T follicular helper cell (primary cell): Measurements from ENCODE around the gene MEGF9.

Experiments
- DNase-seq: peaks from one replicate; pipeline ENCODE4 v3.0.0-alpha.2; 2020; ENCODE audit warnings: low read depth

Gene MEGF9

DNA sequence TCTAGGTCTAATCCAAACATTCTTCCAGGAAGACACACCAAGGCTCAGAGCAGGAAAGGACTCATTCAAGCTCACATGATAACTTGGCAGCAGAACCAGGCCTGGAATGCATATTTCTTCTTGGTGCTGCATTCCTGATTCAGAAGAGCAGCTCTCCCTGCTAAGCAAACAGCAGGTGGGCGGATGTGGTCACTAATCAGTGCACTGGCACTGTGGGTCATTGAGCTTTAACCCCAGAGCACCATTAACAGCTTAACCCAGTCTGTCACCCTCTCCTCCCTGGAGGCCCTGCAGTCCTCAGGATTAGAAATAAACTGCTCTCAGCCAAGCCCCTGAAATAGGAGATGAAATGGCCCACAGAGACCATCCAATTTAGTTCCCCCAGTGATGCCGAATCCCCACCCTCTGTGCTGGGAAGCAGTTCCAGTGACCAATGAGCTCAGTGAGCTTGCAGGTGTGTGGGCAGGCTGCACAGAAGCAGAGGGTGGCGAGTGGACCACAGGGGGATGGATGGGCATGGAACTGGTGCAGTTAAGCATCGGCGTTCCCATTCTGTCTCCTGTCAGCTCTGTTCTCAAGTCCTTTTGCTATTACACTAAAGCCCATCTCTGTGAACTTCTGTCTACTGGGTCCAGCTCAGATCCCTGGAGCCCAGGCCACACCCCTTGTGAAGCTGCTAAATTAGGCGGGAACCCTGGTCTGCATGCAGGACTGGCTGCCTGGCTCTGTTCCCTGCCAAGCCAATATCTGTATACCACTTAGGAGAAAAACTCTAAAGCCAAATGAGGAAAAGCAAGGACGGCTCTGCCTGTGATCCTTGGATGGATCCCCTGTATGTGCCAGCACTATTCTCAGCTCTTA is 16.6 kb upstream of the MEGF9 start:
- no peak for DNase-seq

DNA sequence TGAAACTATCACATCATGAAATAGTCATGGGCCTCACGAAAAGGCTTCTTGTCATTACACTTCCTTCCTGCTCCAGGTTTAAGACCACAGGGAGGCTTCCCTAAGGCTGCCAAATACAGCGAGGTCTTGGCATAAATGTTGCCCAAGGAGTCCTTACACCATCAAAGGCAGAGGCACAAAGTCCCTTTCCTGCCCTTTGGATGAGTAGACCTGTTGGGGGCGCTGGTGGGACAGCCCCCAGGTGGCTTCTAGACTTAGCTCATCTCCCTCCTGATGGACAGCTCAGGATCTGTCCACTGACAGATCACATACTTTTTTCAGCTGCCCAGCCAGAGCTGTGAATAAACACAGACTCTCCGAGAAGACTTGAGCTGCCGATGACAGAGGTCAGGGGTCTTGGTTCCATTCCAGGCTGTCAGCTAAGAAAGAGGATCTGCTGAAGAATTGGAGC is 15.5 kb upstream of the MEGF9 start:
- no peak for DNase-seq

DNA sequence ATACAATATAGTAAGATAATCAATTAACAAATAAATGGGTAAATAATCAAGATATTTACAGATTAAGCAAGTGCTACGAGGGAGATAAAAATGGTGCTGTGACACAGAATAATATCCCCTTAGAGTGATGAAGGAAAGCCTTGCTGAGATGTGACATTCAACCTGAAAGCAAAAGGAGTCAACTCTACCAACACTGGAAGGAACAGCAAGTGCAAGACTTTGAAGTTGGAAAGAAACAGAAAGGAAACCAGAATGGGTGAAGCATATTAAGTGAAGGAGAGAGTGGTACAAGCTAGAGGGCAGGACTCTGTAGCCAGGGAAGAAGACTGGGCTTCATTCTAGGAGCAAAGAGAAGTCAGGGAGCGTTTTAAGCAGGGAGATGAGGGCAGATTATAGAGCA is 12.2 kb upstream of the MEGF9 start:
- DNase-seq, result no peak

DNA sequence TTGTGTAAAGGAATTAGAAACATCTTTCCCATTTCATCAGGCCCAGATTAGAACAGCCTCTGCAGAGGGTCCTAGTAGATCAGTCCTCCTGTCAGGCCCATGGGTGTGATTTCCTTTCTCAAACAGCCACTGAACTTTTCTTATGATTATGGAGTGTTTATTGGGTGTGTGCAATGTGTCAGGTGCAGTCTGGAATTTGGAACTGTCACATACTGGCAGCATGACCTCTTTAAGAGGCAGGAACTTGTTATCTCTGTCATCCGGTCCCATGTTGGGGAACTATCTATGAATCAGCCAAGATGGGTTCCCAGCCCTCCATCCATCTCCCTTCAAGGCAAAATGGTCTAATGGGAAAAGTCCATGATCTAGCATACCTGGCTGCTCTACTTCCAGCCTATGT is 11.6 kb upstream of the MEGF9 start:
- DNase-seq, result no peak

DNA sequence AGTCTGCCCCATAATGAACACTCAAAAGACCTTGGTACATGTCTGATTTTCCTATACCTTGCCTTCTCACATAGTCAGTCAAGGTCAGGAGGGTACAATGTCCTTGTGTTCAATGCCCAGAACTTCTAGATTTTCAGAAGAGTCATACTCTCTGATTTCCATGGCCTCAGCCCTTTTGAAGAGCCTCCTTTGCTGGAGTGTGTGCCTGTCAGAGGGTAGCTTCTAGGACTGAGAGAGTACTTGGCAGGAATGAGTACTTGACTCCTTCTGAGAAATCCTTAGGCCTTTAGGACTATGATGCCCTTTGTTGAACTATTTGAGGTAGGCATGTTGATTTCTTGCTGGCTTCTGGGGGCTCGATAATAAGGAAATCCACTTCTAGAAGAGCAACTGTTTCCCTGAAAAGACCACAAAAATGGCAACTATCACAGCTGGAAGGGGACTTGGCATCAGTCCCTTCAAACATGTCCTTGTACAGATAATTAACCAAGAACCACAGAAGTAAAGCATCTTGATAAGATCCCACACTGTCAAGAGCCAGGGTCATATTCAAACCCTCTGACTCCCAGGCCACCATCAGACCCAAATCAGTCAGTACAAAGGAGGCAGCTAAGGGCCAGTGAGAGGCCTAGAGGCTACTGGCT is 10.6 kb upstream of the MEGF9 start:
- no peak for DNase-seq

DNA sequence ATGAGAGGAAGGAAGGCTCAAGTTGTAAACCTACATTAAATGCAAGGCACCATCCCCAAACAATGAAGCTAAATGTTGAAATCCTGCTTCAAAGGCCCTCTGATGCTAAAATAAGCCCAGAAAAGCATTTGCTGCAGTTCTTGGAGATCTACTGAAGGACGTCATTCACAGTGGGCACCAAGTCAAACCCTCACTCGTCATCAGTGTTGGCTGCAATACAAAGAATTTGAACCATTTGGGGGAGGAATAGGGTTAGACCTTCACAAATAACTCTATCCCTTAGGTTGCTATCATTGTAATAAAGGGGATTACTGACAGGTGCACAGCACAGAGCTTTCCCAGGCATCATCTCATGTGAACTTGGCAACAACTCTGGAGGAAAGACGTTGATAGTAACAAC is 9.3 kb upstream of the MEGF9 start:
- no peak for DNase-seq

DNA sequence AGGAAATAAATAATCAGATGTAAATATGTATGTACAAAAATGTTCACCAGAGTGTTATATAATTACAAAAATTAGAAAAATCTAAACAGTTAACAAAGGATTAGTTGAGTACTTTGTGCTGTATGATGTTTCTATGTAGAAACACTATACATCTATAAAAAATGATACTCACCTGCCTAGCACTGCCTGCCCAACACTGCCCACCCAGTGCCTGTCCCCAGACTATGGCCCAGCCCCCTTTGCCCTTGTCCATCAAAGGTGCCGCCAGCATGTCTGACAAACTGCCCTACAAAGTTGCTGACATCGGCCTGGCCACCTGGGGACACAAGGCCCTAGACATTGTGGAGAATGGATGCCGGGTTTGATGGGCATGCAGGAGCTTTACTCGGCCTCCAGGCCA is 6.1 kb upstream of the MEGF9 start:
- no peak for DNase-seq

DNA sequence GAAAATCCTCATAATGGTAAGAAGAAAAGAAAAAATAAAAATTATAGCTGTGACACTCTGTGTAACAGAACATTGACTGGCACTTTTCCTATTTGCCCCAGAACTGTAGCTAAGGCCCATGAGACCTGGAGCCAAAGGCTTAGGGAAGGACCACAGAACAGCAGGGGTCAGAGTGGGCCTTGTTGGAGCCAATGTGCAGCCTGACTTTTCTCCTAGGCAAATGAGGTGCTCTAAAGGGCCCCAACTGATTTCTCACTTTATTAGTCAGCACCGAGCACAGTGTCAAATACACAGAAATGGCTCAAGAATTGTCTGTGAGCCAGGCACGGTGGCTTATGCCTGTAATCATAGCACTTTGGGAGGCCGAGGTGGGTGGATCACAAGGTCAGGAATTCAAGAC is 4.0 kb upstream of the MEGF9 start:
- no peak for DNase-seq

DNA sequence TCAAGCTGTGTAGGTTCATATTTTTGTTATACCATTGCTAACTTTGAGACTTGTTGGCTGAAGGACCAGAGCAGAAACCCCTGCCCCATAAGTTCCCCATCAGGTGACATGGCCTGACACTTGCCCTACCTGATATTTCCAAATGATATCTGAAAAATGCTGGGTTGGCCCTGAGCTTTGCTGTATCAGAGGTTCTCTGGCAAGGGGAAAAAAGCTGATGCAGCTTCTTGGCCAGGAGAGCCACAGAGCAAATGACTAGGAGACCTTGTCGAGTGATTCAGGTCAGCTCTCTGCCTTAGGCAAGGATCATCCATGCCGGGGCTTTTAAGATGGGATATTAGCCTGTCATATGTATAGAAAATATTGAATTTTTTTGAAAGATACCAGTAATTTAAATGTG is 2.9 kb upstream of the MEGF9 start:
- DNase-seq, result no peak

DNA sequence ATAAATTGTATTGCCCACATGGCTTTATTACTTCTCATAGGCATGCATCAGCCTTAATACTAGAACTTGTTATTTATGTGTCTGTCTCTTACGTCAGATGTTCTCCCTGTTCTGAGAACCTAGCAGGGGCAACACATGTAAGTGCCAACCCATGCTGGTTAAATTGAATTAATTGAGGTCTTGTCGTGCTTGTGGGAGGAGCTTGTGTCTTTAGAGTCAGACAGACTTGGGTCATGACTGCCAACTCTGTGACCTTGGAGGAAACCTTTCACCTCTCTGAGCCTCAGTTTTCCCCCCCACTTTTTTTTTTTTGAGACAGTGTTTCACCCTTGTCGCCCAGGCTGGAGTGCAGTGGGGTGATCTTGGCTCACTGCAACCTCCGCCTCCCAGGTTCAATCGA is 2.2 kb upstream of the MEGF9 start:
- no peak for DNase-seq

DNA sequence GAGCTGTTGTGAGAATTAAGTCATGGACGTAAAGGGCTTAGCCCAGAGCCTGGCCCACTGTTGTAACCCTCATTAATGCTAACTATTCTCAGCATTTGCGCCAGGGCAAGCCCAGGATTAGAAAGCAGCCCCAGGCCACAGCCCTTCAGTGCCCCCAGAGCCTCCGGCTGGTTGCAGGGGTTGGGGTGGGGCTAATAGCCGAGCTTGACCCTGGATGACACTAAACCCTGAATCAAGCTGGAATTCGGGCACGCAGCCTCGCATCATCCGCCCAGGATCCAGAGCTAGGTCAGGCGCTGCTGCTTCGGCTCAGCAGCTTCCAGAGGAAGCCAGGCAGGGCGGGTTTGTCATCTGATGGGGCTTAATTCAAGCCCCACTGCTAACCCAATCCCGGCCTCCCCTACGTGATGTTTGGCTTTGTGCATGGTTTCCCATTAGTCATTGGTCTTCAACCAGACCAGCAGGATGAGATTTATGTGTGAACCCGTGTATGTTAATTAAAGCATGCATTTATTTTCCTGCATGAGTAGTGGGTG is 1.2 kb upstream of the MEGF9 start:
- no peak for DNase-seq

DNA sequence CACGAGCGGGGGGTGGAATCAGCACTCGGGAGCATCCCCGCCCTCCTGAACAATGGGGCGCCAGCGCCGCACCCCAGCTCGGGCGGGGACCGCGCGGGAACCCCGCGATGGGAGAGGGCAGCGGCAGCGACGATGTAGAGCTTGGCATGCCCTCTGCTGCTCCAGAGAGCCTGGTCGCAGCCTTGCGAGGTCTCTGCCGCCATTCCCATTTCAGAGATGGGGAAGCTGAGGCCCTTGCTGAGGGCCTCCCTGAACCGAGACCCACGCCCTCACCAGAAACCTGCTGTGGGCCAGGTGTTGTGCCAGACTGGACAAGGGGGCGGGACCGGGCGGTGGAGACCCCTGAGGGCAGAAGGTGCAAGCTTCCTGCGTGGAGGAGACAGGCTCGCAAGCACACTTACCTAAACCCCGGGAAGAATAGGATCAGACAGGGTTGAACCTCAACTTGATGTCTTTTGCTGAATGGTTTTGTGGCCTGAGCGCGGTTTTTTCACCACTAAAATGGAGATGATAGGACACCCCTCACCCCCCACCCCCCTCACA is 647 bp upstream of the MEGF9 start:
- no peak for DNase-seq

DNA sequence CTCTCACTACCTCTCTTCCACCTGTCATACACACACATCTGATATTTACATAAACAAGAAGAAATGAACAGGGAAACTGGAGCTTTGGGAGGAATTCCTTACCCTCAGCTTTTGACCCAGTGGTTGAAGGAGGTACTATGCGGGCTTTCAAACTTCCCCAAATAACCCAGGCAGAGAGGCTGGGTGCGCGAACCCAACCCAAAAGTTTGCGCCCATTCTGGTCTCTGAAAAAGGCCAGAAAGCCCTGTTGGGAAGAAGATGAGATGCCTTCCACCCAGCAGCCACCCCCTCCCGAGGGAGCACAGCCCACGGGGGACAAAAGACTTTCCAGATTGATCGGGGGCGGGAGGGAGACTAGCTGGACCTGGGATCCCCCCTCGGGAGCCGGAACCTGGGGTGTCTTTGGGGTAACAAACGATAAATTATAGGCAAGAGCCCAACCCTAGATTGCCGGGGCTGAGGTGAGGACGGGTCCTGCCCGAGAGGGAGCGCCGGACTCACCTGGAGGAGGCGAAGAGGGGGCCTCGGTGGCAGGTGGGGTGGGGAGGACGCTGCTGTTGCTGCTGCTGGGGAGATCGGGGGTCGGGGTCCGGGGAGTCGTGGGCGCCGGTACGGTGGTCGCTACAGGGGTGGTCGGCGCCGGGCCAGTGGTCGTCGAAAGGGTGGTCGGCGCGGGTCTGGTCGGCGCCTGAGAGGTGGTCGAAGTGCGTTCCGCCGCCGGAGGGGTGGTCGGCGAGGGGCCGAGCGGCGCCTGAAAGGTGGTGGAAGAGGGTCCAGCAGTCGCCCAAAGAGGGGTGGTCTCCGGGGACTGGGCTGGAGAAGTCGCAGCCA is 798 bp downstream of the MEGF9 start:
- peak; percentile 4 for DNase-seq

DNA sequence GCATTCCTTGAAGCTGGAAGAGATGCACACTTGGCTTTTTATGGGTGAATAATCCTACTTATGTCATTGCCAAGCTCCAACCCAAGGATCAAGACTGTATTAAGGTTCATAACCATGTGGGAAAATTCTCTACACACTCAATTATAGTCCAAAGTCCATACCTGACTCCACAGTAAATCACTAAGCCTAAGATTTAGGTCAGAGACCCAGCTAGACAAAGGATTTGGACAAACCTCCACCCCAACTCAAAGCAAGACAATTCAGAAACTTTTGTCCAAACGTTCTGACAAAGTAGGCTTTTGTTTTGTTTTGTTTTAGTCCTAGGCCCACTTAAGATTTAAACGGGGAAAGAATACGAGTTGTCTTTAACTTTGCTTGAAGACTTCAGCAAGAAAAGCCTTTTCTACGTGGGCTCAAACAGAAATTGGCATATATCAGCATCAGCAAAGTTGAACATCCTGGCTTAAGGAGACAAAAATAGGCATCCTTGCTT is 1.7 kb downstream of the MEGF9 start:
- no peak for DNase-seq

DNA sequence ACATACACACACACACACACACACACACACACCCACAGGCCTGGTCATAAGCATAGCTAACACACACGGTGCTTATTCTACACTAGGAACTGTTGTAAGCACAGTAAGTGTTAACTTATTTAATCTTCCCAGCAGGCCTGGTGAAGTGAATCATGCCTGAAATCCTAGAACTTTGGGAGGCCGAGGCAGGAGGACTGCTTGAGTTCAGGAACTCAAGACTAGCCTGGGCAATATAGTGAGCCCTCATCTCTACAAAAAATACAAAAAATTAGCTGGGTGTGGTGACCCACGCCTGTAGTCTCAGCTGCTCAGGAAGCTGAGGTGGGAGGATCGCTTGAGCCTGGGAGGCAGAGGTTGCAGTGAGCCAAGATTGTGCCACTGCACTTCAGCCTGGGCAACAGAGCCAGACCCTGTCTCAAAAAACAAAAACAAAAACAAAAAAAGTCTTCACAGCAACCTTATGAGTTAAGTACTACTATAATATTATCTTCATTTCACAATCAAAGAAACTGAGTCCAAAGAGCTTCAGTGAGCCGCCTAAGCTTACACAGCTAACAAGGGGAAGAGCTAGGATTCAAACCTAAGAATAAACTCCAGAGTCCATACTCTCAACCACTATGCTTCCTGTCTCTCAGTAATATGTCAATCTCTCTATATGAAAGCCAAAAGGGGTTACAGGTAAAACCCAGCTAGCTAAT is 2.3 kb downstream of the MEGF9 start:
- no peak for DNase-seq

DNA sequence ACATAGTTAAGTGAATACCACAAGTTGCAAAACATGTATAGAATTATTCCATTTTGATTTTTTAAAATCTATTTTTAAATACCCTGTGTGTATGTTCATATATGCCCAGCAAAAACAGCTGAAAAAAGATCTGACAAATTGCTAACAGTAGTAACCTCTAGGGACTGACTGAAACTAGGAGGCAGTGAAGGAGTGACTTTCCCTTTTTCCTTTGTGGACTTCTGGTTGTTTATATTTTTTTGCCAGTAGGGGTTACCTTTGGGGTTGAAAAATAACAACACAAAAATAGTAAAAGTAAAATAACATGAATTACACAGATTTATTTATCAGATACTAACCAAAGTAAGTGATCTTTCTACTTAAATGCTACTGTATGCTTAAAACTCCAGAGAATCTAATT is 2.9 kb downstream of the MEGF9 start:
- no peak for DNase-seq

DNA sequence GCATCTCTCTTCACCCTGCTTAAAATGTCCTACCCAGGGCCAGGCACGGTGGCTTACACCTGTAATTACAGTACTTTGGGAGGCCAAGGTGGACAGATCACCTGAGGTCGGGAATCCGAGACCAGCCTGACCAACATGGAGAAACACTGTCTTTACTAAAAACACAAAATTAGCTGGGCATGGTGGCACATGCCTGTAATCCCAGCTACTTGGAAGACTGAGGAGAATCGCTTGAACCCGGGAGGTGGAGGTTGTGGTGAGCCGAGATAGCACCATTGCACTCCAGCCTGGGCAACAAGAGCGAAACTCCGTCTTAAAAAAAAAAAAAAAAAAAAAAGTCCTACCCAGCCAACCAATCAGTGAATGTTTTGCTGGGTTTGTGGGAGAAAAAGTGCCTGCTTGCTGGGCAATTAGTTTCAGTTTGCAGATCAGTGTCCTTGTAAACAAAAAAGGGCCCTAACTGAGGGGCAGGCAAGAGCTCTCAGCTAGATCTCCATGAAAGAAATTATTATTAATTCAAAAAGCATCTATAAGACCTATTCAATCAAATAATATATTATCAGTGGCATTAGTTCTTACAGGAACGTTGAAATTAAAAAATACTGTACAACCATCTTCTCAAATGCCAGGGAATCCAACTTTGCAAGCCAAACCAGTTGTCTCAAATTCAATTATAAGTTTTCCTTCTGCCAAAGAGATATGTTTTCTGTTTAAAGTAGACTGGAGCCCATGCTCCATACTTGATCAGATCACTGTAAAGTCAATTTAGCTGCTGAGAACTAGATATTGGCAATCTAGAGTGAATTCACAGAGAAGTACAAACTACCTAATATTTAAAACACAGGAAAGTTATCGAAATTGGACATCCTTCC is 3.9 kb downstream of the MEGF9 start:
- DNase-seq, result peak; percentile 16

DNA sequence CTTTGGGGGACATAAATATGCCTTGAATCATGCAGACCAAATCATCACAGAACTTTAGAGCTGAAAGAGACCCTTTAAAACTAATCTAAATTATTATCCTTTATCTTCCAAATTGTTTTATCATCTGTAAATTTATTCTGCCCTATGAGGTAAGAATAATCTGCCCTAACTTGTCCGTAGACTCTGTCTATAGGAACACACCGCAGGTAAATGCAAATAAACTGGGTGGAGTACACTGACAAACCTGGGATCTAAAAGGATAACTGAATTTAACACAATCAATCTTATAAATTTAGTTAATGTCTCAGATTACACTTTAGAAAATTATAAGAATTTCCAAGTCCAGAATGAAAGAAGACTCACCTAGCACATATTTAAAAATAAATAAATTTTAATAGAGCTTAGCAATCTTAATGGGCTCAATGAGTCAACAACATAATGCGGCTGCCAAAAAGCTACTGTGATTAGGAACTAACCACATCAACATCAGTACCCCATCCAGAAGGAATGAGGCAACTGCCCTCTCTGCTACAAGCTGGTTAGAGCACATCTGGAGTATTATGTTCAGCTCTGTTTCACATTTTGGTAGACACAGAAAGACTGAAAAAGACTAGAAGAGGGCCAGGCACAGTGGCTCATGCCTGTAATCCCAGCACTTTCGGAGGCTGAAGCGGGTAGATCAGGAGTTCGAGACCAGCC is 5.6 kb downstream of the MEGF9 start:
- DNase-seq, result no peak

DNA sequence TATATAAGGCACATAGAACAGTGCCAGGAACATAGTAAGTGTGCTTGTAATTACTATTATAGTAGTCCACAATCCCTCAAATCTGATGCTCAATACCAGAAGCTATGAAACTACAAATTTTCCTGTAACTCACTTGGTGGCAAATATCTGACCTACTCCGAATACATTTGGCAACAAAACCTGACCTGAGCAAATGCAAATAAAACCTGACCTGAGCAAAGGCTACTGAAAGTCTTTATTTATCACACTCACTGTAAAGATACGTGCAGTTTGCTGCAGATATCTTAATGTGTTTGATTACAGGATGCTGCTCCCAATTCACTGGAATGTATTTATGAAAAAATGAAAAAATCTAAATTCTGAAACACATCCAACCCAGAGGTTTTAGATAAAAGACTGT is 7.1 kb downstream of the MEGF9 start:
- DNase-seq, result no peak

DNA sequence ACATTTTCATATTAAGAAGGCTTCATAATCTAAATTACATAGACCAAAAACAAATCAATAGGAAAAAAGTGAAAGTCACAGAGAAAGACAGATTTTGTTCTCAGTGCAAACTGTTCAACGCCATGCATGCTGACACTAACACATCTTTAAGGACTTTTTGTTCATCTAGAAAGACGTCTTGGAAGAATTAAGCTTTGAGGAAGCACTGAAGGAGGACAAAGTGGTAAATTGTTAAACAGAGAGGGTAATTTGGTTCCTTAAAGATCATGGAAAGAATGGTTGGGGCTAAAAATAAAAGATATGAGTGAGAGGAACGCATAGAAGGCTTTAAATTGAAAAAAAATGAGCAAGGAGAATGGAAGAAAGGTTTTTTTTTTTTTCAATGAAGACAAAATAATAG is 9.1 kb downstream of the MEGF9 start:
- DNase-seq, result no peak
